Measurements from ENCODE around the gene RBM41. TPM values are rescaled to one million over a fixed set of nuclear protein-coding genes. Genes with fewer than 3 reads are reported as not detected.

Gene RBM41
- total RNA-seq, result 10 to 100 TPM; 16.8 to 18.0 TPM

GRCh38 chrX:107118322-107119147 is at the start of gene RBM41:
TSS of gene RBM41 (minus strand) at chrX:107118822. CDS start at chrX:107118773, 49 bp downstream.

Other genes with a start within 250 kb of the RBM41 start
- gene RIPPLY1, start 215.5 kb downstream of the RBM41 start, total RNA-seq, result not detected
- gene CLDN2, start 198.4 kb downstream of the RBM41 start, total RNA-seq, result not detected
- 1 to 10 TPM; 7.8 to 8.4 TPM for gene MORC4, start 118.6 kb downstream of the RBM41 start, total RNA-seq
- 1 to 10 TPM; 1.9 to 2.4 TPM for gene NUP62CL, start 87.6 kb upstream of the RBM41 start, total RNA-seq
- not detected for gene DNAAF6, start 87.8 kb upstream of the RBM41 start, total RNA-seq

All from activated naive CD4-positive, alpha-beta T cell treated with anti-CD3 and anti-CD28 coated beads, Interleukin-2, amount 10 ng/mL, durations not matched to agents 5 hours and 36 hours (primary cell).